PC-9 (cell line): ENCODE data around the gene SP2. TPM values are rescaled to one million over a fixed set of nuclear protein-coding genes. Genes with fewer than 3 reads are reported as not detected.

ENCODE experiments used
- BruUV-seq: library from RNA; stranded (reverse); fragments of 400-500 nt; replicated peaks from 2 replicates; lab custom pipeline; 2021; lab: Mats Ljungman, UMichigan
- CTCF ChIA-PET: fragments of 300-600 bp; sonication (Branson Sonifier 250); formaldehyde crosslinking; loops from one replicate; lab custom pipeline; 2022; ENCODE audit warnings: antibody characterized with exemption; lab: Charles Lee
- POLR2A ChIA-PET: fragments of 300-600 bp; sonication (Branson Sonifier 250); formaldehyde crosslinking; loops from one replicate; lab custom pipeline; 2022; ENCODE audit warnings: antibody characterized with exemption; ENCODE audit not compliant: unreplicated experiment; lab: Charles Lee
- DNase-seq, 2 experiments: peaks; one replicate each; pipeline versions ENCODE4 v3.0.0 to v3.0.0-alpha.2; 2015 to 2022; ENCODE audit warnings: mixed read lengths in 1 of 2
- H2AFZ ChIP-seq: fragments of 200-600 bp; sonication (generic); 2 replicates; pipeline ENCODE4 v1.8.1; 2017; ENCODE audit warnings: antibody characterized with exemption
- H3F3A ChIP-seq: fragments of 200-600 bp; sonication (generic); 2 replicates; pipeline ENCODE4 v1.8.1; 2017; ENCODE audit warnings: antibody characterized with exemption, mild to moderate bottlenecking, low read depth; ENCODE audit not compliant: insufficient read depth
- H3K27ac ChIP-seq: fragments of 200-600 bp; sonication (generic); 2 replicates; pipeline ENCODE4 v1.6.1; 2016; ENCODE audit warnings: mixed run types
- H3K27me3 ChIP-seq: fragments of 200-600 bp; sonication (generic); 2 replicates; pipeline ENCODE4 v1.6.1; 2016; ENCODE audit warnings: low read depth, mixed run types; ENCODE audit not compliant: insufficient read depth
- H3K36me3 ChIP-seq: fragments of 200-600 bp; sonication (generic); 2 replicates; pipeline ENCODE4 v1.6.1; 2016; ENCODE audit warnings: low read depth, mixed run types
- H3K4me1 ChIP-seq: fragments of 200-600 bp; sonication (generic); replicated peaks from 2 replicates; pipeline ENCODE4 v1.6.1; 2016; ENCODE audit warnings: mixed run types; ENCODE audit not compliant: insufficient read depth
- H3K4me2 ChIP-seq: fragments of 200-600 bp; sonication (generic); 2 replicates; pipeline ENCODE4 v1.6.1; 2017; ENCODE audit warnings: mixed run types
- H3K4me3 ChIP-seq: fragments of 200-600 bp; sonication (generic); 2 replicates; pipeline ENCODE4 v1.6.1; 2016; ENCODE audit warnings: mixed run types
- H3K79me2 ChIP-seq: fragments of 200-600 bp; sonication (generic); 2 replicates; pipeline ENCODE4 v1.6.1; 2017; ENCODE audit warnings: low read depth, mixed run types
- H3K9me2 ChIP-seq: fragments of 200-600 bp; sonication (generic); 2 replicates; pipeline ENCODE4 v1.8.1; 2017; ENCODE audit warnings: mild to moderate bottlenecking; ENCODE audit not compliant: insufficient read depth
- H3K9me3 ChIP-seq: fragments of 200-600 bp; sonication (generic); 2 replicates; pipeline ENCODE4 v1.8.1; 2016; ENCODE audit warnings: low read depth; ENCODE audit not compliant: insufficient read depth
- H4K20me1 ChIP-seq: fragments of 200-600 bp; sonication (generic); 2 replicates; pipeline ENCODE4 v1.8.1; 2017; ENCODE audit not compliant: insufficient read depth
- EZH2 ChIP-seq: fragments of 200-600 bp; sonication (generic); IDR thresholded peaks from 2 replicates; pipeline ENCODE4 v1.8.0; 2017; ENCODE audit warnings: antibody characterized with exemption, low read depth
- intact Hi-C: fragments of 100-400 bp; cut with micrococcal nuclease; formaldehyde crosslinking; loops from one replicate; pipeline ENCODE4 v1.10.0; 2022; ENCODE audit not compliant: unreplicated experiment
- total RNA-seq: library from RNA; stranded (reverse); gene quantifications from 2 replicates; pipeline ENCODE4 v1.2.3, GENCODE V29; 2021
- TF ChIP-seq, protein P1 (sequence below): fragments of 200-600 bp; sonication (generic); conservative IDR thresholded peaks from 2 replicates; pipeline ENCODE4 v1.6.1; 2017; ENCODE audit warnings: mixed run types, antibody characterized with exemption, mild to moderate bottlenecking, moderate library complexity

SP2 gene
- total RNA-seq, 1 experiment from 2014 or later, result 18.0 TPM

- H3K27ac ChIP-seq, result no peak overlapping the region
- peaks cover 88% of the 10 kb centered on the region for H3K4me1 ChIP-seq
- DNase-seq, result no peak
- H3K9me3 ChIP-seq, result no peaks in the 10 kb centered on the region
- no peaks in the 10 kb centered on the region for H3K36me3 ChIP-seq
- H3F3A ChIP-seq, result peaks cover 49% of the 10 kb centered on the region
- H3K79me2 ChIP-seq, result no peaks in the 10 kb centered on the region
- ChIA-PET POLR2A (no interaction called here), CTCF (no interaction called here)
- no peak overlapping the region for H3K4me2 ChIP-seq
- no peaks in the 10 kb centered on the region for H4K20me1 ChIP-seq
- TF ChIP-seq, protein P1, sequence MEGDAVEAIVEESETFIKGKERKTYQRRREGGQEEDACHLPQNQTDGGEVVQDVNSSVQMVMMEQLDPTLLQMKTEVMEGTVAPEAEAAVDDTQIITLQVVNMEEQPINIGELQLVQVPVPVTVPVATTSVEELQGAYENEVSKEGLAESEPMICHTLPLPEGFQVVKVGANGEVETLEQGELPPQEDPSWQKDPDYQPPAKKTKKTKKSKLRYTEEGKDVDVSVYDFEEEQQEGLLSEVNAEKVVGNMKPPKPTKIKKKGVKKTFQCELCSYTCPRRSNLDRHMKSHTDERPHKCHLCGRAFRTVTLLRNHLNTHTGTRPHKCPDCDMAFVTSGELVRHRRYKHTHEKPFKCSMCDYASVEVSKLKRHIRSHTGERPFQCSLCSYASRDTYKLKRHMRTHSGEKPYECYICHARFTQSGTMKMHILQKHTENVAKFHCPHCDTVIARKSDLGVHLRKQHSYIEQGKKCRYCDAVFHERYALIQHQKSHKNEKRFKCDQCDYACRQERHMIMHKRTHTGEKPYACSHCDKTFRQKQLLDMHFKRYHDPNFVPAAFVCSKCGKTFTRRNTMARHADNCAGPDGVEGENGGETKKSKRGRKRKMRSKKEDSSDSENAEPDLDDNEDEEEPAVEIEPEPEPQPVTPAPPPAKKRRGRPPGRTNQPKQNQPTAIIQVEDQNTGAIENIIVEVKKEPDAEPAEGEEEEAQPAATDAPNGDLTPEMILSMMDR, result no peak
- TF ChIP-seq EZH2, result no peak
- BruUV-seq, result no TSS peak
- H2AFZ ChIP-seq, result no peak overlapping the region
- H3K27me3 ChIP-seq, result no peaks in the 10 kb centered on the region
- H3K4me3 ChIP-seq, result no peak overlapping the region
- H3K9me2 ChIP-seq, result no peaks in the 10 kb centered on the region
- intact Hi-C loops, result no loop called here
Observed at GRCh38 chr17:47879028-47879585, 16.9 kb upstream of the SP2 start.

GRCh38 chr17:47879776-47880454 lies 16.1 kb upstream of the SP2 start:
- intact Hi-C loops, result no loop called here
- Histone ChIP-seq H3K27ac (no peak overlapping the region), H3F3A (peaks cover 56% of the 10 kb centered on the region), H3K36me3 (no peaks in the 10 kb centered on the region), H4K20me1 (no peaks in the 10 kb centered on the region), H3K79me2 (no peaks in the 10 kb centered on the region), H3K9me3 (no peaks in the 10 kb centered on the region), H2AFZ (no peak overlapping the region), H3K4me1 (peaks cover 88% of the 10 kb centered on the region), H3K4me2 (no peak overlapping the region), H3K4me3 (no peak overlapping the region), H3K9me2 (no peaks in the 10 kb centered on the region), H3K27me3 (no peaks in the 10 kb centered on the region)
- DNase-seq, result no peak
- ChIA-PET POLR2A (interaction anchor here (0.5 kb wide), 1 partner anchor 16 kb away, joined by 3 read pairs; the partner anchor contains the start of gene SP2), CTCF (no interaction called here)
- TF ChIP-seq EZH2, result no peak
- TF ChIP-seq, protein P1, result no peak
- BruUV-seq, result no TSS peak

DNA sequence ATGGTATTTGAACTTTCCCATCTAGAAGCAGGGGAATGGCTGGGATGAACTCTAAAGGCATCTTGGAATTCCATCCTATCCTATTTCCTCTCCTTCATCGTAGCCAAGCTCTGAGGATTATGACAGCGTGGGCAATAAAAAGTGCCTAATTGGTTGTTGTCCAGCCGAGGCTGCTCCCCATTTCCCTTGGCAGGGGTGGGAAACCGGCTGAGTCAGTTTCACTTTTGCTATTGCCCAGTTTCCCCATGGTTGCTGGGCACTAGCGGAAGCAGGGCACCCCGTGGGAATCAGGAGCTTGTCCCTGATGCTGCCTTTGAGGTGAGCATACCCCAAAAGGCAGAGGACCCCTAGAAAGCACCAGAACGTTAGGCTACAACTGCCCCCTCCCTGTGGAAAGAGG lies 13.8 kb upstream of the SP2 start:
- Histone ChIP-seq H3K36me3 (no peaks in the 10 kb centered on the region), H3K4me1 (peaks cover 94% of the 10 kb centered on the region), H3K27ac (peak overlapping the region; percentile 91), H3K4me2 (peak overlapping the region; percentile 89), H3K4me3 (no peak overlapping the region), H3K9me2 (no peaks in the 10 kb centered on the region), H3K27me3 (no peaks in the 10 kb centered on the region), H4K20me1 (no peaks in the 10 kb centered on the region), H2AFZ (no peak overlapping the region), H3K9me3 (no peaks in the 10 kb centered on the region), H3K79me2 (no peaks in the 10 kb centered on the region), H3F3A (peaks cover 58% of the 10 kb centered on the region)
- no TSS peak for BruUV-seq
- ChIA-PET CTCF (no interaction called here), POLR2A (interaction anchor here (0.6 to 0.8 kb wide), 3 partner anchors 32 to 41 kb away, joined by 3 to 4 read pairs (median 4); partner anchors contain the start of gene SCRN2)
- peak; percentile 50 to 70 for DNase-seq
- intact Hi-C loops, result loop anchor here (1.0 kb wide), 1 partner anchor 19 kb away; no protein-coding TSS in a partner anchor
- TF ChIP-seq, protein P1, result no peak
- TF ChIP-seq EZH2, result no peak
